SK-N-MC (cell line): ENCODE measurements around the gene COL21A1.

Experiments used
- EZH2 ChIP-seq: fragments of 200-600 bp; sonication (generic); IDR thresholded peaks from one replicate; pipeline ENCODE4 v1.6.1; 2017; ENCODE audit warnings: antibody characterized with exemption
- FOXP2 ChIP-seq: optimal IDR thresholded peaks from 2 replicates; pipeline ENCODE3; 2011; ENCODE audit warnings: mild to moderate bottlenecking, moderate library complexity; ENCODE audit not compliant: insufficient read depth; ENCODE audit errors: extremely low read length, control extremely low read depth
- POLR2AphosphoS5 ChIP-seq: IDR thresholded peaks from 2 replicates; pipeline ENCODE4 v1.6.1; 2012; ENCODE audit warnings: mild to moderate bottlenecking, low read depth, low read length, borderline replicate concordance

GRCh38 chr6:56231827-56232226, 15.6 kb downstream of the COL21A1 start:
- TF ChIP-seq POLR2AphosphoS5 (no peak), EZH2 (no peak), FOXP2 (no peak)
